T-helper 17 cell (primary cell): ENCODE results near the gene MBNL2. TPM values are rescaled to one million over a fixed set of nuclear protein-coding genes. Genes with fewer than 3 reads are reported as not detected.
"Not testable (repeated sequence)": the region's sequence is repeated elsewhere in the genome, so short reads cannot be mapped to it uniquely, and the experiment has no call there.

Source experiments
- ATAC-seq: fragments of 150-1000 bp; cut with Tn5 transposase; 2 replicates; pipeline ENCODE4 v1.10.0; 2021; ENCODE audit warnings: mild to moderate bottlenecking, moderate library complexity
- DNase-seq, 3 donors: peaks; one replicate each; pipeline versions ENCODE4 v3.0.0 to v3.0.0-alpha.2; 2020 to 2021
- H3K9me3 ChIP-seq: one replicate; pipeline ENCODE4 v1.7.0; 2013; ENCODE audit warnings: low read length, mild to moderate bottlenecking; ENCODE audit not compliant: control insufficient read depth, poor library complexity, severe bottlenecking
- H3K27ac Mint-ChIP-seq: one replicate; pipeline ENCODE4 v1.8.0; 2022; ENCODE audit warnings: mild to moderate bottlenecking, moderate library complexity, mixed read lengths
- H3K27me3 Mint-ChIP-seq: one replicate; pipeline ENCODE4 v1.8.0; 2022; ENCODE audit warnings: mixed read lengths
- H3K36me3 Mint-ChIP-seq: one replicate; pipeline ENCODE4 v1.8.0; 2022; ENCODE audit warnings: low read depth, mixed read lengths
- H3K4me1 Mint-ChIP-seq: one replicate; pipeline ENCODE4 v1.8.0; 2022; ENCODE audit warnings: mild to moderate bottlenecking, mixed read lengths
- H3K4me3 Mint-ChIP-seq: one replicate; pipeline ENCODE4 v1.8.0; 2022; ENCODE audit warnings: mild to moderate bottlenecking, moderate library complexity, mixed read lengths
- total RNA-seq, 4 donors: library from RNA in 2 of 4; stranded (reverse) in 2 of 4; gene quantifications; one replicate each; pipeline ENCODE4 v1.2.3 and lab custom pipeline; 2022 to 2026

Gene MBNL2
- total RNA-seq, 2 donors from 2014 or later, result 36.1 to 40.2 TPM

DNA sequence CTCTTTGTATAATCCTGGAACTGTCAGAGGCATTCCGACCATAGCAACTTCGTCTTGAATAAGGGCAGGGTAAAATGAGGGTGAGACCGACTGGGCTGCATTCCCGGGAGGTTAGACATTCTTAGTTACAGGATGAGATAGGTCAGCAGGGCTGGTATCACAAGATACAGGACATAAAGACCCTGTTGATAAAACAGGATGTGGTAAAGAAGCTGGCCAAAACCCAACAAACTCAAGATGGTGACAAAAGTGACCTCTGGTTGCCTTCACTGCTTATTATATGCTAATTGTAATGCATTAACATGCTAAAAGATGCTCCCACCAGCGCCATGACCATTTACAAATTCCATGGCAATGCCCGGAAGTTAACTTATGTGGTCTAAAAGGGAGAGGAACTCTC, 27.7 kb upstream of the MBNL2 start:
- peaks cover 5% of the 10 kb centered on the region for H3K36me3 Mint-ChIP-seq
- H3K27ac Mint-ChIP-seq, result no peak overlapping the region
- H3K4me3 Mint-ChIP-seq, result no peak overlapping the region
- no peak for DNase-seq
- H3K4me1 Mint-ChIP-seq, result peaks cover 2% of the 10 kb centered on the region
- H3K27me3 Mint-ChIP-seq, result peaks cover 6% of the 10 kb centered on the region
- H3K9me3 ChIP-seq, result no peaks in the 10 kb centered on the region
- ATAC-seq, result no peak

- Mint-ChIP-seq H3K27ac (no peak overlapping the region), H3K4me1 (no peaks in the 10 kb centered on the region), H3K27me3 (peaks cover 11% of the 10 kb centered on the region), H3K36me3 (peaks cover 10% of the 10 kb centered on the region), H3K4me3 (no peak overlapping the region)
- ATAC-seq (no peak), DNase-seq (no peak)
- H3K9me3 ChIP-seq, result no peaks in the 10 kb centered on the region
Observed at GRCh38 chr13:97196340-97196739, 25.8 kb upstream of the MBNL2 start.

GRCh38 chr13:97198753-97199152, 23.4 kb upstream of the MBNL2 start:
- Mint-ChIP-seq H3K27me3 (peaks cover 11% of the 10 kb centered on the region), H3K4me3 (no peak overlapping the region), H3K27ac (no peak overlapping the region), H3K4me1 (no peaks in the 10 kb centered on the region), H3K36me3 (peaks cover 11% of the 10 kb centered on the region)
- ATAC-seq (no peak), DNase-seq (no peak)
- H3K9me3 ChIP-seq, result no peaks in the 10 kb centered on the region

DNA sequence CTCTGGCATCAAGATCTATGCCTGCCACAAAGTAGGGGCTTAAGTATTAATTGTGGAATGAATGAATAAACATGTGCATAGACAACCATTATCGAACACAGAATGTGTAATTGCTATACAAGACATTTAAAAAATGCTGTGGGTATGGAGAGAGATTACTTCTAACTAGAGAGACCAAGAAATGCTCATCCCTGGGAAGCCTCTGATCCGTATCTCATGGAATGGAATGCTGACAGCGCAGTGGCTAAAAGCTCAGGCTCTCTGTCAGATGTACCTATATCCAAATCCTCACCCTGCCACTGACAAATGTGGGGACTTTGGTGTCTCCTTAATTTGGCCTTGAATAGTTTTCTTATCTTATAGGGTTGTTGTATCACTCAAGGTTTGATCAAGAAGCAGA, 22.7 kb upstream of the MBNL2 start:
- Mint-ChIP-seq H3K27ac (no peak overlapping the region), H3K27me3 (peaks cover 11% of the 10 kb centered on the region), H3K4me3 (no peak overlapping the region), H3K4me1 (no peaks in the 10 kb centered on the region), H3K36me3 (peaks cover 12% of the 10 kb centered on the region)
- DNase-seq (no peak), ATAC-seq (no peak)
- H3K9me3 ChIP-seq, result no peaks in the 10 kb centered on the region

- H3K27ac Mint-ChIP-seq, result no peak overlapping the region
- H3K27me3 Mint-ChIP-seq, result peaks cover 6% of the 10 kb centered on the region
- no peaks in the 10 kb centered on the region for H3K9me3 ChIP-seq
- ATAC-seq (no peak), DNase-seq (no peak)
- no peak overlapping the region for H3K4me3 Mint-ChIP-seq
- H3K4me1 Mint-ChIP-seq, result no peaks in the 10 kb centered on the region
- H3K36me3 Mint-ChIP-seq, result peaks cover 12% of the 10 kb centered on the region
Observed at GRCh38 chr13:97200081-97200942, 21.8 kb upstream of the MBNL2 start.

DNA sequence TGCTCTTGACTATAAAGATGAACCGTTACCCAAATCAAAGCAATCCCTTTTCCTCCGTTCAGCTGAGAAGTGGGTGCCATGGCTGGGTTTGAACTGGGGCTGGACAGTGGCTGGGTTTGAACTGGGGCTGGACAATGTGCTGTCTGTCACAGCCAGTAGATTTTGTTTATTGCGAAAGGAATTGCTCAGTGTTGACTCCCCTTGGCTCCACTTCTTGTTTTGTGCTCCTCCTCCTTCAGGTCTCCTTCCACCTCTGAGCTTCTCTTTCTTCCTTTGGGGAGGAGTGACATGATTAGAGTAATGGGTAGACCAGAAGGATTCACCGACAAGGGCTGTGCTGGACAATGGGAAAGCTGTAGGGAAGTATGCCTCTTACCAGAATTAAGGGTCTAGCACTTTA, 19.4 kb upstream of the MBNL2 start:
- peaks cover 3% of the 10 kb centered on the region for H3K4me1 Mint-ChIP-seq

GRCh38 chr13:97205465-97205864, 16.7 kb upstream of the MBNL2 start:
- Mint-ChIP-seq H3K4me1 (peaks cover 5% of the 10 kb centered on the region), H3K4me3 (no peak overlapping the region), H3K36me3 (peaks cover 7% of the 10 kb centered on the region), H3K27ac (no peak overlapping the region), H3K27me3 (peaks cover 5% of the 10 kb centered on the region)
- no peak for DNase-seq
- no peak for ATAC-seq
- no peaks in the 10 kb centered on the region for H3K9me3 ChIP-seq

More for the DNA sequence above, 19.4 kb upstream of the MBNL2 start:
- Mint-ChIP-seq H3K27ac (no peak overlapping the region), H3K4me3 (no peak overlapping the region), H3K36me3 (peaks cover 12% of the 10 kb centered on the region), H3K27me3 (peaks cover 5% of the 10 kb centered on the region)
- DNase-seq (no peak), ATAC-seq (no peak)
- H3K9me3 ChIP-seq, result no peaks in the 10 kb centered on the region

DNA sequence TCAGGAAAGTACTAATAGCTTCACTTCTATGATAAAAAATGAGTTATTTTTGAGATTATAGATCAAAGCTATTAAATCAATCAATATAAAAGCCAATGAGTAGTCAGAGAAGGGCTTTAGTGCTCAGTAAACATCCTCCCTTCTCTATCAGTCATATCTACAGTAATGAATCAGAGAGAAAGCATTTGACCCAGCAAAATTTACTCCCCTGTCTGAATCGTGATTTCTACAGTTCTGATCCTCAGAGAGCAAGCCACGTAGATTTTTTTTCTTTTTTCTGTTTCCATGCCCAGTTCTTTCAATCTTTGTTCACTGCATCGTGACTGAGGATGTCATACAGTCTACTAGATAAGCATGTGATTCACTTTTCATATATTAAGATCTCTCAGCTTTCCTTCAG, 16.2 kb upstream of the MBNL2 start:
- DNase-seq (no peak), ATAC-seq (no peak)
- no peaks in the 10 kb centered on the region for H3K9me3 ChIP-seq
- peaks cover 9% of the 10 kb centered on the region for H3K4me1 Mint-ChIP-seq
- H3K36me3 Mint-ChIP-seq, result peaks cover 5% of the 10 kb centered on the region
- H3K27ac Mint-ChIP-seq, result no peak overlapping the region
- no peak overlapping the region for H3K4me3 Mint-ChIP-seq
- peaks cover 3% of the 10 kb centered on the region for H3K27me3 Mint-ChIP-seq

DNA sequence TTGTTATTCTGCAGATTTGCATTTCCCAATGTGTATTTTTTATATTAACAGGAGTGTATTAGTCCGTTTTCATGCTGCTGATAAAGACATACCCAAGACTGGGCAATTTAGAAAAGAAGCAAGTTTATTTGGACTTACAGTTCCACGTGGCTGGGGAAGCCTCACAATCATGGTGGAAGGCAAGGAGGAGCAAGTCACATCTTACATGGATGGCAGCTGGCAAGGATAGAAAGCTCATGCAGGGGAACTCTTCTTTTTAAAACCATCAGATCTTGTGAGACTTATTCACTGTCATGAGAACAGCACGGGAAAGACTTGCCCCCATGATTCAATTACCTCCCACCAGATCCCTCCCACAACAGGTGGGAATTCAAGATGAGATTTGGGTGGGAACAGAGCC, 14.9 kb upstream of the MBNL2 start:
- H3K4me3 Mint-ChIP-seq, ATAC-seq, H3K9me3 ChIP-seq, H3K36me3 Mint-ChIP-seq, H3K27ac Mint-ChIP-seq, H3K27me3 Mint-ChIP-seq, DNase-seq: not testable (repeated sequence)
- H3K4me1 Mint-ChIP-seq, result peaks cover 13% of the 10 kb centered on the region

GRCh38 chr13:97211300-97211699, 10.8 kb upstream of the MBNL2 start:
- H3K9me3 ChIP-seq, result no peaks in the 10 kb centered on the region
- Mint-ChIP-seq H3K4me3 (peak overlapping the region; percentile 45), H3K36me3 (no peaks in the 10 kb centered on the region), H3K4me1 (peaks cover 19% of the 10 kb centered on the region), H3K27ac (no peak overlapping the region), H3K27me3 (no peaks in the 10 kb centered on the region)
- DNase-seq, result no peak
- ATAC-seq, result no peak

DNA sequence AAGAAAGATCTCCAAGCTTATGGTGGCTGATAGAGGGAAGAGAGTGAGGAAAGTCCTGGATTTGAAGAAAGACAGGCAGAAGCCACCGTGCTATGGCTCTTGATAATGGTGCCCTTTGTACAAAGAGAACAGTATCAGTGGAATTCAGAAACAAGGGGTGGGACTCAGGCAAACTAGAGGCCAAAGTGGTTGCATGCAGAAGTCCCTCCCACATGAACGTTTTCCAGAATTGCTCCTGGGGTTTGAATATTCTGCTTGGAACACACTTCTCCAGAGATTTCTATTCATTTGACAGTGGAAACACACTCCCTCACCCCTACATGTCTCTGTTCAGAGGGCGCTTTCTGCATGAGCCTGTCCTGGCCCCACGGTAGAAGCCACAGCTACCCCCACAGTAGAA, 10.1 kb upstream of the MBNL2 start:
- DNase-seq (no peak), ATAC-seq (no peak)
- H3K27me3 Mint-ChIP-seq, result no peaks in the 10 kb centered on the region
- H3K27ac Mint-ChIP-seq, result no peak overlapping the region
- no peaks in the 10 kb centered on the region for H3K36me3 Mint-ChIP-seq
- H3K9me3 ChIP-seq, result no peaks in the 10 kb centered on the region
- peaks cover 22% of the 10 kb centered on the region for H3K4me1 Mint-ChIP-seq
- H3K4me3 Mint-ChIP-seq, result no peak overlapping the region

DNA sequence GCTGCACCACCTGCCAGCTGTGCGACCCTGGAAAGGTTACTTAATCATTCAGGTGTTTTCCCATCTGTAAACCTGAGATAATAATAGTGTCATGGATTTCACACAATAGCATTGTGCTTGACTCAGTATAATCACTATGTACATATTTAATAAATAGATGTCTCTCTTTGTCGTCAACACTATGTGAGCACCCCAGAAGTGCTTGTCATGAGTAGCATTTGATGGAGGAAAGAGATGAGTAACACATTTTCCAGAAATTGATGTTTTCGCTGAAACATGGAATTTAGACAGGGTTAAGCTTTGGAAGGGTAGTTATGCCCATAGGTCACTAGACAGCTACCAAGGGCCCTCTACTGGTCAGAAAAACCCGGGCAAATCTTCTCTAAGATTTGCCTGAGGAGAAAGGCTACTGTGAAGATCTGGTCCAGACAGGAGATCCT, 9.5 kb upstream of the MBNL2 start:
- no peak overlapping the region for H3K4me3 Mint-ChIP-seq
- no peaks in the 10 kb centered on the region for H3K27me3 Mint-ChIP-seq
- DNase-seq (no peak), ATAC-seq (no peak)
- no peaks in the 10 kb centered on the region for H3K36me3 Mint-ChIP-seq
- no peaks in the 10 kb centered on the region for H3K9me3 ChIP-seq
- H3K27ac Mint-ChIP-seq, result no peak overlapping the region
- peaks cover 25% of the 10 kb centered on the region for H3K4me1 Mint-ChIP-seq

- DNase-seq (no peak), ATAC-seq (no peak)
- H3K27ac Mint-ChIP-seq, result peak overlapping the region; percentile 67
- no peak overlapping the region for H3K4me3 Mint-ChIP-seq
- no peaks in the 10 kb centered on the region for H3K27me3 Mint-ChIP-seq
- H3K9me3 ChIP-seq, result no peaks in the 10 kb centered on the region
- peaks cover 23% of the 10 kb centered on the region for H3K4me1 Mint-ChIP-seq
- H3K36me3 Mint-ChIP-seq, result no peaks in the 10 kb centered on the region
Observed at GRCh38 chr13:97214921-97215320, 7.2 kb upstream of the MBNL2 start.

DNA sequence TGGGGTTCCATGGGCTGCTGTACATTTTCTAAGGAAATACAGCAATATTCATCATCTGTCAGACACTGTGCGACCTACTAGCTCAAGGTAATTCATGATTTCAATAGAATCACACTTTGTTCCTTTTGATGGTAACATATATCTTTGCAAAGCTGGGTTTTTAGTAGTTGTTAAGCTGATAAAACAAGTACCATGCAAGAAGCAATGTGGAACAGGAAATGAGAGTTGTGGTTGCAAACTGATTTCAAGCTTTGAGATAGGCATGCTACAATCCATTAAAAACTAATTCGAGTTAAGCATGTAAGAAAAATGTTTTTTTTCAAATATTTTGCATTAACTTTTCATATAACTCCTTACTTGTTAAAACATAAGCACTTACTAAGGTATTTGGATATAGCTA, 6.8 kb upstream of the MBNL2 start:
- no peaks in the 10 kb centered on the region for H3K27me3 Mint-ChIP-seq
- H3K27ac Mint-ChIP-seq, result peak overlapping the region; percentile 67
- no peaks in the 10 kb centered on the region for H3K9me3 ChIP-seq
- no peak overlapping the region for H3K4me3 Mint-ChIP-seq
- peak; percentile 81 for ATAC-seq
- H3K36me3 Mint-ChIP-seq, result no peaks in the 10 kb centered on the region
- DNase-seq, result no peak
- H3K4me1 Mint-ChIP-seq, result peaks cover 26% of the 10 kb centered on the region
